Heart left ventricle (tissue), 16 donors: Measurements from ENCODE around the gene BARX1. TPM values are rescaled to one million over a fixed set of nuclear protein-coding genes. Genes with fewer than 3 reads are reported as not detected.

Source experiments
- ATAC-seq, 4 donors: fragments of 200-7000 bp; cut with Tn5 transposase; one replicate each; pipeline ENCODE4 v1.9.1; 2020 to 2022; ENCODE audit warnings: moderate library complexity in 4 of 4, mild to moderate bottlenecking in 3 of 4, moderate number of reproducible peaks in 1 of 4
- DNase-seq, 5 donors: peaks; one replicate each; pipeline ENCODE4 v3.0.0-alpha.2; 2020
- H3K27ac ChIP-seq, 12 donors: fragments of 200-600 bp; sonication (generic) in 4 of 12; one replicate each; pipeline versions ENCODE4 v1.5.0 to v1.8.0; 2016 to 2022; ENCODE audit warnings: mild to moderate bottlenecking in 2 of 12
- H3K27me3 ChIP-seq, 9 donors: fragments of 200-600 bp; sonication (generic) in 2 of 9; one replicate each; pipeline versions ENCODE4 v1.5.1 to v1.8.0; 2016 to 2022; ENCODE audit warnings: mild to moderate bottlenecking in 3 of 9
- H3K36me3 ChIP-seq, 9 donors: fragments of 200-600 bp; sonication (generic) in 2 of 9; one replicate each; pipeline versions ENCODE4 v1.5.0 to v1.8.0; 2018 to 2022; ENCODE audit warnings: mild to moderate bottlenecking in 2 of 9
- H3K4me1 ChIP-seq, 12 donors: fragments of 200-600 bp; sonication (generic) in 4 of 12; one replicate each; pipeline versions ENCODE4 v1.5.0 to v1.8.0; 2016 to 2022; ENCODE audit warnings: mild to moderate bottlenecking in 3 of 12
- H3K4me3 ChIP-seq, 12 donors: fragments of 200-600 bp; sonication (generic) in 4 of 12; one replicate each; pipeline versions ENCODE4 v1.5.0 to v1.8.0; 2017 to 2022; ENCODE audit warnings: mild to moderate bottlenecking in 9 of 12, moderate library complexity in 4 of 12
- H3K9me3 ChIP-seq, 12 donors: fragments of 200-600 bp; sonication (generic) in 4 of 12; one replicate each; pipeline versions ENCODE4 v1.5.0 to v1.8.0; 2016 to 2022; ENCODE audit warnings: mild to moderate bottlenecking in 1 of 12
- CTCF ChIP-seq, 12 donors: fragments of 200-600 bp; sonication (generic) in 4 of 12; IDR thresholded peaks; one replicate each; pipeline versions ENCODE4 v1.5.0 to v1.8.0; 2018 to 2022; ENCODE audit warnings: antibody characterized with exemption in 12 of 12, mild to moderate bottlenecking in 5 of 12
- POLR2A ChIP-seq, 2 donors: fragments of 450-650 bp; IDR thresholded peaks; one replicate each; pipeline ENCODE4 v1.6.1; 2017; ENCODE audit warnings: antibody characterized with exemption in 2 of 2, mild to moderate bottlenecking in 2 of 2, moderate library complexity in 2 of 2
- WGBS, 4 donors: extraction: QIAGEN DNeasy Blood & Tissue Kit in 2 of 4; methylation state at CpG; one replicate each; pipeline versions ENCODE4 v1.1.5 to v1.1.7; 2013 to 2018; 5-methylcytosine and 5-hydroxymethylcytosine counted together
- intact Hi-C, 10 donors: fragments of 100-400 bp; cut with DNase I; formaldehyde crosslinking; loops; one replicate each; pipeline versions ENCODE4 v1.11.1 to v1.14.2; 2022
- polyA plus RNA-seq, 2 donors: library from polyadenylated mRNA; stranded (reverse); fragments of 200-250 nt; gene quantifications; one replicate each; pipeline ENCODE4 v1.2.3, GENCODE V29; 2013
- total RNA-seq, 9 donors: library from RNA; depleted of rRNA in 2 of 9; stranded (reverse); fragments of >200 nt in 2 of 9; fragmentation: NEBNext Ultra II Directional in 3 of 9; extraction: Animal tissue kit (Norgen Biotek cat#: 25700) in 3 of 9; gene quantifications; one replicate each; pipeline versions ENCODE4 v1.1.0 to v1.2.4, GENCODE V29; 2016 to 2023
- donor health status: ischemic (EF 13 %, LVEDD 7.1; RV severe dilation, severe dysfunction).
- donor health status: healthy with polysubstance abuse.
- donor health status: DM: no; HTN: yes; CAD: no.
- donor health status: DM: no; HTN: no; CAD: no.
- donor health status: ischemic (EF 25% LVEDD 6.9; RV normal size, moderate dysfunction).
- donor health status: ischemic (EF 25% LVEDD 5.7; RV mildly dilated, moderate dysfunction).
- donor health status: healthy.
- donor health status: DM: yes; HTN: yes; CAD: no.
- donor health status: ischemic (EF 35%, LVEDD 5.7; RV mildly dilated, moderate dysfunction).
- donor health status: nonischemic (EF 11% LVEDD 7.7; RV severe dilation, severe dysfunction).
- donor health status: DM: yes; HTN: yes; CAD: no.
- donor health status: PGD.
- donor health status: ischemic (EF 29% LVEDD 5.4; RV normal size, mild dysfunction).
- donor health status: nonischemic (EF 23%, LVEDD 6.1; RV moderate dilation, normal function).

BARX1 gene
- total and polyA plus RNA-seq, 11 donors: not detected

DNA sequence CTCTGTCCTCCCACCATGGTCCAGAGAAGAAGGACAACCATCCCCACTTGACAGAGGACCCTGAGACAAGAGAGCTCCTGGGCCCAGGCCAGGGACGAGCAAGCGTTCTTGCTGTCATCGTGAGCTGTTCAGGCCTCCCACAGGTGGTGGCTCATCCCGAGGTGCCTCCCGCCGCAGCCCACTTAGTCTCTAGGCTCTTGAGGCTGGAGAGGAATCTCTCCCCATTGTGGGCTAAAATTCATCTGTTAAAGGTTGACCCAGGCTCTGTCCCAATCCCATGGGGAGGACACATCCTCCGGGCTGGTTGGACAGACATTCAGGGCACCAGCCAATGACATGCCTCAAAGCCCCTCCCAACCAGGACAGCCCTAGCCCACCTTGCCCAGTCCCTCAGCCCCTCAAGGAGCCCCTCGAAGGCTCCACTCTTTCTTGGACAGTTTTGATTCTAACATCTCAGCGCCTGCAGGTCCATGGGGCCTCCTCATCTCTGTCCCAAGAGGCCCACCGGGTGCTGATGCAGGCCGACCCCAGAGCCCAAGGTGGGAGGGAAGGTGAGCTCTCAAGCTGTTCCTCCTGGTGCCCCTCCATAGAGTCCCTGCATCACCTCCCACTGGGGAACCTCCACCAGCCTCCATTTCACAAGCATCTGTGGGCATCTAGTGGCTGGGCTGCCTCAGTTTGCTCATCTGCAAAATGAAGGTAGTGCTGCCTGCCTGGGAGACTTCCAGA is 52.9 kb downstream of the BARX1 start:
- ATAC-seq: no peak
- no peak for TF ChIP-seq CTCF (IDR thresholded peaks at IDR 0.05)
- TF ChIP-seq POLR2A (IDR thresholded peaks at IDR 0.05): no peak
- Histone ChIP-seq H3K36me3 (no peaks in the 10 kb centered on the region), H3K27me3 (peaks cover 0 to 3% (median 0%) of the 10 kb centered on the region in 9 donors), H3K9me3 (peaks cover 0 to 6% (median 0%) of the 10 kb centered on the region in 12 donors), H3K4me1 (no peaks in the 10 kb centered on the region), H3K27ac (no peak overlapping the region), H3K4me3 (no peak overlapping the region)
- DNase-seq: peak in 1 of 5 donors; percentile 12
- 82 to 89% (median 86%) methylated on average over 9 to 11 of the region's 11 CpGs for WGBS, 4 donors
- intact Hi-C loops: no loop called here

Other genes starting within 250 kb of the BARX1 start
- 10 to 100 TPM in 3 of 9 donors, 1 to 10 TPM in 6; 6.4 to 12.3 (median 9.5) TPM for gene PTPDC1, start 129.1 kb upstream of the BARX1 start, total RNA-seq
- gene PTPDC1, start 129.1 kb upstream of the BARX1 start, polyA plus RNA-seq: 1 to 10 TPM; 6.0 to 7.9 TPM